Hepatocyte (in vitro differentiated cells): ENCODE measurements around the gene ATP6V1B1.

Source experiments
- EZH2 ChIP-seq: fragments of 200-600 bp; sonication (generic); IDR thresholded peaks from 2 replicates; pipeline ENCODE4 v1.6.1; 2016; ENCODE audit warnings: antibody characterized with exemption, mild to moderate bottlenecking, borderline replicate concordance
- EZH2phosphoT487 ChIP-seq: fragments of 200-600 bp; sonication (generic); IDR thresholded peaks from one replicate; pipeline ENCODE4 v1.6.1; 2018; ENCODE audit warnings: antibody characterized with exemption, mild to moderate bottlenecking, low read depth, moderate library complexity; ENCODE audit not compliant: unreplicated experiment, severe bottlenecking
- TF ChIP-seq, protein P1 (sequence below): fragments of 200-600 bp; sonication (generic); IDR thresholded peaks from 2 replicates; pipeline ENCODE4 v1.5.1; 2016; ENCODE audit warnings: antibody characterized with exemption, mild to moderate bottlenecking; ENCODE audit not compliant: poor library complexity

DNA sequence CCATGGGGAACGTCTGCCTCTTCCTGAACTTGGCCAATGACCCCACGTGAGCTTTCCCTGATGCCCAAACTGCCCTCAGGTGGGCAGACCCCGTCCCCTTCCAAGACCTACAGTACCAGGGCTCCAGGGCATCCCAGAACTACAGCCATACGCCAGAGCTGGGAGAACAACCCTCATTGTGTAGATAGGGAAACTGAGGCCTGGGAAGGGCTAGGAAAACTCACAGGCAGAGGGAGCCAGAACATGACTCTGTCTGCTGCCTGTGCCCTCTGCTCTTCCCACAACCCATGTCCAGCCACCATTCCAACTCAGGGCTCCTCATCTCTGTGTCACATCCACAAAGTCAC lies 25.9 kb downstream of the ATP6V1B1 start:
- TF ChIP-seq, protein P1, sequence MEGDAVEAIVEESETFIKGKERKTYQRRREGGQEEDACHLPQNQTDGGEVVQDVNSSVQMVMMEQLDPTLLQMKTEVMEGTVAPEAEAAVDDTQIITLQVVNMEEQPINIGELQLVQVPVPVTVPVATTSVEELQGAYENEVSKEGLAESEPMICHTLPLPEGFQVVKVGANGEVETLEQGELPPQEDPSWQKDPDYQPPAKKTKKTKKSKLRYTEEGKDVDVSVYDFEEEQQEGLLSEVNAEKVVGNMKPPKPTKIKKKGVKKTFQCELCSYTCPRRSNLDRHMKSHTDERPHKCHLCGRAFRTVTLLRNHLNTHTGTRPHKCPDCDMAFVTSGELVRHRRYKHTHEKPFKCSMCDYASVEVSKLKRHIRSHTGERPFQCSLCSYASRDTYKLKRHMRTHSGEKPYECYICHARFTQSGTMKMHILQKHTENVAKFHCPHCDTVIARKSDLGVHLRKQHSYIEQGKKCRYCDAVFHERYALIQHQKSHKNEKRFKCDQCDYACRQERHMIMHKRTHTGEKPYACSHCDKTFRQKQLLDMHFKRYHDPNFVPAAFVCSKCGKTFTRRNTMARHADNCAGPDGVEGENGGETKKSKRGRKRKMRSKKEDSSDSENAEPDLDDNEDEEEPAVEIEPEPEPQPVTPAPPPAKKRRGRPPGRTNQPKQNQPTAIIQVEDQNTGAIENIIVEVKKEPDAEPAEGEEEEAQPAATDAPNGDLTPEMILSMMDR: no peak
- no peak for TF ChIP-seq EZH2
- no peak for TF ChIP-seq EZH2phosphoT487
